HG03432 (cell line): ENCODE measurements around the gene SLC38A10.

Experiments
- ATAC-seq: cut with Tn5 transposase; IDR thresholded peaks from one replicate; pipeline ENCODE4 v1.9.1; 2021; ENCODE audit warnings: mild to moderate bottlenecking, moderate library complexity; ENCODE audit not compliant: unreplicated experiment

The SLC38A10 gene

GRCh38 chr17:81244358-81245023 is 50.6 kb downstream of the SLC38A10 start:
- ATAC-seq, result no peak

GRCh38 chr17:81243333-81243664 is 51.8 kb downstream of the SLC38A10 start:
- no peak for ATAC-seq

GRCh38 chr17:81242421-81243332 is 52.4 kb downstream of the SLC38A10 start:
- no peak for ATAC-seq

GRCh38 chr17:81241648-81242420 is 53.3 kb downstream of the SLC38A10 start:
- ATAC-seq, result no peak

GRCh38 chr17:81241203-81241602 is 53.9 kb downstream of the SLC38A10 start:
- no peak for ATAC-seq

GRCh38 chr17:81240761-81241160 is 54.3 kb downstream of the SLC38A10 start:
- ATAC-seq, result no peak

- ATAC-seq, result no peak
These were observed 55.2 kb downstream of the SLC38A10 start for GRCh38 chr17:81239714-81240555.

GRCh38 chr17:81238815-81239713 is 56.0 kb downstream of the SLC38A10 start, which contains the start of the genes NDUFAF8 and TEPSIN:
Gene NDUFAF8 (plus strand): TSS chr17:81239318. CDS start chr17:81239364, 46 bp downstream.
Gene TEPSIN (minus strand): TSS chr17:81239055. CDS start chr17:81239033, 22 bp downstream.
- peak; percentile 88 for ATAC-seq

- ATAC-seq, result peak; percentile 9
These were observed 56.7 kb downstream of the SLC38A10 start for GRCh38 chr17:81238490-81238814.

- no peak for ATAC-seq
These were observed 57.3 kb downstream of the SLC38A10 start for GRCh38 chr17:81237591-81238489.

GRCh38 chr17:81236784-81237183 is 58.3 kb downstream of the SLC38A10 start:
- ATAC-seq, result no peak

- no peak for ATAC-seq
These were observed 59.0 kb downstream of the SLC38A10 start for GRCh38 chr17:81235822-81236740.

- ATAC-seq, result no peak
These were observed 59.9 kb downstream of the SLC38A10 start for GRCh38 chr17:81234940-81235821.

- no peak for ATAC-seq
These were observed 60.6 kb downstream of the SLC38A10 start for GRCh38 chr17:81234506-81234855.

- ATAC-seq, result no peak
These were observed 61.1 kb downstream of the SLC38A10 start for GRCh38 chr17:81233811-81234505.

- no peak for ATAC-seq
These were observed 61.8 kb downstream of the SLC38A10 start for GRCh38 chr17:81233316-81233715.
